ENCODE measurements around the gene PRKCH.

PRKCH gene

GRCh38 chr14:61545726-61546455 lies 224.5 kb downstream of the PRKCH start:
- TF ChIP-seq ZNF274 (IDR thresholded peaks at IDR 0.05; ENCODE audit: low read depth, low read length) = no peak
- H3K4me3 ChIP-seq (ENCODE audit: low read length) = no peak overlapping the region

GRCh38 chr14:61547186-61548069 lies 226.0 kb downstream of the PRKCH start:
- no peak overlapping the region for H3K4me3 ChIP-seq (ENCODE audit: low read length)
- TF ChIP-seq ZNF274 (IDR thresholded peaks at IDR 0.05; ENCODE audit: low read depth, low read length) = no peak

DNA sequence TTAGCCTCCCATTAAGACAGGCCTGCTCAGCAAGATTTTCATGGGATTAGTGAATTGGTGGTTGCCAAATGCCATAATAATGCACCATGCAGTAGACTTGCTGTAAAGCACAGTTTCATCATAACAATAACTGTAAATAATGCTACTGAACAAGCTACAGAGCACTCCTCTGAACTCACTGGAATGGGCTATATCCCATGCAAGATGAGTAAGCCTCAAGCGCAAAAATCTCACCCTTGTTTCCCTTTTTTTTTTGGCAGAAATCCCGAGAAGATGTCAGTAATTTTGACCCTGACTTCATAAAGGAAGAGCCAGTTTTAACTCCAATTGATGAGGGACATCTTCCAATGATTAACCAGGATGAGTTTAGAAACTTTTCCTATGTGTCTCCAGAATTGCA lies 228.0 kb downstream of the PRKCH start:
- TF ChIP-seq ZNF274 (IDR thresholded peaks at IDR 0.05; ENCODE audit: low read depth, low read length) = no peak

DNA sequence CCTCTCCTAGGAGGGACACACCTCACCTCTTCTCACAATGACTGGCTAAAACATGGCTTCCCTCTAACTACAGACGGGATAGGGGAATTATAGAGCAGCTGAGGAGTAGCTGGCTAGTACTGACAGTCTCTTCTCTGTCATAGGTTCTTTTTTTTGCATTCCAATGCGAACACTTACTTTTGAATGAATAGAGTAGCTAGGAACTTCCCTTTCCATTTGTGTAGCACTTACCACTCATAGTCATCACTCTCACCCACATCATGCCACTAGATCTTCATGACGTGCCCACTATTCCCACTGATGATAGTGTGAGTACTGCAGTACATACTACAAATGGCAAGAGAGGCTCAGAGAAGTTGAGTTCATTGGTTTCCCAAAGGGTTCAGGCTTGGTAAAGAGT lies 230.0 kb downstream of the PRKCH start:
- no peak overlapping the region for H3K4me3 ChIP-seq (ENCODE audit: low read length)
- TF ChIP-seq ZNF274 (IDR thresholded peaks at IDR 0.05; ENCODE audit: low read depth, low read length) = no peak

More for the DNA sequence above, 228.0 kb downstream of the PRKCH start:
- no peak overlapping the region for H3K4me3 ChIP-seq (ENCODE audit: low read length)

- no peak for TF ChIP-seq ZNF274 (IDR thresholded peaks at IDR 0.05; ENCODE audit: low read depth, low read length)
- no peak overlapping the region for H3K4me3 ChIP-seq (ENCODE audit: low read length)
These were observed 230.9 kb downstream of the PRKCH start for GRCh38 chr14:61552241-61552640.

DNA sequence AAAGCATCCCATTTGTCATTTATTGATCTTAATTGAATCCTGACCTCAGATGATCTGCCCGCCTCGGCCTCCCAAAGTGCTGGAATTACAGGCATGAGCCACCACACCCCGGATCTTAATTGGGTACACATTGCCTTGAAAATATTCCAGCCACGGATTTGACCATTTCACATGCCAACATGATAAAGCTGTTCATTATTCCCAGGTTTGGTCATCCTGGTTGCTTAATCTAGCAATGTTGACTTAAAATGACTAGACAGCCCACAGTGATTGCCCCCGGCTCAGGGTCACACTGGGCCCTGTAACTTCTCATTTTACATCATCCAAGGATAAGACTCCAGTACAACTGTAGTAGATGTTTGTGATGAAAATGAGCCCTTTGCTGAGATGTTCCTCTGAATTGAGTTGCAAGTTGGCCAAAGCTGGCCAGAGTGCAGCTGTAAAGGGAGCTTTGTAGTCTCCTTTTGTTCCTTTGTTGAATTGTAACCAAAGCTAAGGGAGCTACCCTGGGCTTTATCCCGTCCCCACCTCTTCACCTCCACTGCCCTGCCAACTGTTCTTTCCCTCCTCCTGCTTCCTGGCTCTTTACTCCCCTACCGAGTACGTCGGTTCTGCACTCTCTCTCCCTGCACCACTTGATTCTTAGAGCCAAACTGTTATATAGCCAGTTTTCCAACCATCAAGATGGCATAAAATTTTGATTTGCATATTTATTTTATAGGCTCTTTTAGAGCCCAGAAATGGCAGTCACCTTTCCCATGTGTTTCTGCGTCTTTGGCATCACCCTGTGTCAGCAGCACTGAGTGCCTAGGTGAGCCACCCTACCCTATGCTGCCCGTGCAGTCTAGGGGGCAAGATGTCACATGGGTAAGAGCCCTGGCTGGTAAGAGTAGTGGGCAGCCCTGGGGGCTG lies 232.6 kb downstream of the PRKCH start:
- H3K4me3 ChIP-seq (ENCODE audit: low read length) = no peak overlapping the region
- no peak for TF ChIP-seq ZNF274 (IDR thresholded peaks at IDR 0.05; ENCODE audit: low read depth, low read length)

- no peak overlapping the region for H3K4me3 ChIP-seq (ENCODE audit: low read length)
- TF ChIP-seq ZNF274 (IDR thresholded peaks at IDR 0.05; ENCODE audit: low read depth, low read length) = no peak
These were observed 233.9 kb downstream of the PRKCH start for GRCh38 chr14:61555056-61555838.

DNA sequence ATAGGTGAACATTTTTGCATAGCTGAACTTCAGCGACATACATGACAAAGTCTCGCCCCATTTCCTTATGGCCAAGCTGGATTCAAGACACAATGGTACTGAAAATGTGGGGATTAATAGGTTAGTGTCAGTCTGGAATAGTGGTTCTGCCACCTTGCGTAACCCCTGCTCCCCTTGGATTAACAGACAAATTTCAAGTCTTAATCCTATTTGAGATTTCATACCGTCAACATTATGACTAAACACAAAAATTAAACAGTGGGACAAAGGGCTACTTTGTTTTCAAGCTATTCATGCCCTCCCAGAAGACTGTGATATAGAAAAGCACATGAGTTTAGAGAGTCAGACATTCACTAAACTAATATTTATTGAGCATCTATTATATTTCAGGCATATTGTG lies 235.1 kb downstream of the PRKCH start:
- TF ChIP-seq ZNF274 (IDR thresholded peaks at IDR 0.05; ENCODE audit: low read depth, low read length) = no peak
- H3K4me3 ChIP-seq (ENCODE audit: low read length) = no peak overlapping the region

DNA sequence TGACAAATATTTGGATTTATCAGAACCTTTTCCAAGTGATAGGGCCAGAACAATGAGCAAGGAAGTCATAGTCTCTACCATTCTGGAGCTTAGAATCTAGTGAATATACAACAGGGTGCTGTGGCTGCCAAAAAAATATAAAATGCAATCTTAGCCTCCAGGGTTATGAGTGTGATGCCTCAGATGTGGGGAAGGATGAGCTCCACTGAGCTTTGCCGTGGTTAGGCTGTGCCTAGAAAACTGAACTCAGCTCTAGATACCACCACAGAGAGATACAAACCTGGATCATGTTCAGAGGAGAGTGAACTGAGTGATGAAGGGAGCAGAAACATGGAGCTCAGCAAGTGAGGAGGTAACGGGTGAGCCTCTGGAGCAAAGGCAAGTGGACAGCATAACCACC lies 235.9 kb downstream of the PRKCH start:
- TF ChIP-seq ZNF274 (IDR thresholded peaks at IDR 0.05; ENCODE audit: low read depth, low read length) = no peak
- no peak overlapping the region for H3K4me3 ChIP-seq (ENCODE audit: low read length)

- TF ChIP-seq ZNF274 (IDR thresholded peaks at IDR 0.05; ENCODE audit: low read depth, low read length) = no peak
- H3K4me3 ChIP-seq (ENCODE audit: low read length) = no peak overlapping the region
These were observed 236.5 kb downstream of the PRKCH start for GRCh38 chr14:61557854-61558253.

- TF ChIP-seq ZNF274 (IDR thresholded peaks at IDR 0.05; ENCODE audit: low read depth, low read length) = no peak
- no peak overlapping the region for H3K4me3 ChIP-seq (ENCODE audit: low read length)
These were observed 236.9 kb downstream of the PRKCH start for GRCh38 chr14:61558271-61558670.

- H3K4me3 ChIP-seq (ENCODE audit: low read length) = no peak overlapping the region
- no peak for TF ChIP-seq ZNF274 (IDR thresholded peaks at IDR 0.05; ENCODE audit: low read depth, low read length)
These were observed 238.3 kb downstream of the PRKCH start for GRCh38 chr14:61559641-61560201.

DNA sequence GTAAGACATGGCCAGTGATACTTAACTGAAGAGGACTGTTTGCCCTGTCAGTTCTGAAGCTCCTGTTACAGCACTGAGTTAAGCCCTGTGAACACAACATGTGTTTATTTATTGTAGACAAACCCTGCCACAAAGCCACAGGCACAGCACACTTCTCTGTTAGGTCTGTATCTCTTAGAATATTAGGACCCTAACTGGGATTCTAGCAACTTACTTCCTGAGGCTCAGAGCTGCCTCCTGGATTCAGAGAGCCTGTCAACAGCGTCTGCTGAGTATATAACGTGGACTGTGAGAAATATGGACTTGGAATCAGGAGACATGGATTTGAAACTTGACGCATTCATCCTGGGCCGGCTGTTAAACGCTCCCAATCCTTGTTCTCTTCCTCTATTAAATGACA lies 238.9 kb downstream of the PRKCH start:
- H3K4me3 ChIP-seq (ENCODE audit: low read length) = no peak overlapping the region
- TF ChIP-seq ZNF274 (IDR thresholded peaks at IDR 0.05; ENCODE audit: low read depth, low read length) = no peak
